Esophagus (tissue), 2 donors: Measurements from ENCODE around the gene UVSSA. TPM values are rescaled to one million over a fixed set of nuclear protein-coding genes. Genes with fewer than 3 reads are reported as not detected.
"Not testable (repeated sequence)": the region's sequence is repeated elsewhere in the genome, so short reads cannot be mapped to it uniquely, and the experiment has no call there.

Experiments
- H3K27ac ChIP-seq, 2 donors: one replicate each; pipeline ENCODE4 v1.5.1; 2013; ENCODE audit warnings: low read depth in 2 of 2, mild to moderate bottlenecking in 2 of 2, inconsistent platforms in 1 of 2, low read length in 1 of 2, moderate library complexity in 1 of 2
- H3K27me3 ChIP-seq, 2 donors: one replicate each; pipeline ENCODE4 v1.6.1; 2013; ENCODE audit warnings: low read length in 2 of 2, control low read depth in 1 of 2, mild to moderate bottlenecking in 1 of 2; ENCODE audit not compliant: insufficient read depth in 2 of 2, control insufficient read depth in 1 of 2
- H3K36me3 ChIP-seq, 2 donors: one replicate each; pipeline ENCODE4 v1.6.1; 2013; ENCODE audit warnings: low read length in 1 of 2; ENCODE audit not compliant: control insufficient read depth in 2 of 2, insufficient read depth in 2 of 2
- H3K4me1 ChIP-seq, 2 donors: one replicate each; pipeline ENCODE4 v1.6.1; 2013; ENCODE audit warnings: low read length in 1 of 2; ENCODE audit not compliant: control insufficient read depth in 2 of 2, insufficient read depth in 2 of 2
- H3K4me3 ChIP-seq, 2 donors: one replicate each; pipeline ENCODE4 v1.5.1; 2013; ENCODE audit warnings: low read length in 2 of 2, mild to moderate bottlenecking in 2 of 2, low read depth in 1 of 2, moderate library complexity in 1 of 2
- H3K9me3 ChIP-seq, 2 donors: one replicate each; pipeline ENCODE4 v1.6.1; 2013; ENCODE audit warnings: mild to moderate bottlenecking in 2 of 2, low read depth in 1 of 2, low read length in 1 of 2, moderate library complexity in 1 of 2; ENCODE audit not compliant: control insufficient read depth in 2 of 2, insufficient read depth in 1 of 2
- WGBS, 2 donors: extraction: QIAGEN DNeasy Blood & Tissue Kit; methylation state at CpG; one replicate each; pipeline ENCODE4 v1.1.7; 2013; 5-methylcytosine and 5-hydroxymethylcytosine counted together
- polyA plus RNA-seq, 2 donors: library from polyadenylated mRNA; stranded (reverse); fragments of 200-250 nt; gene quantifications; one replicate each; pipeline ENCODE4 v1.2.3, GENCODE V29; 2013
- donor health status: healthy with polysubstance abuse.
- donor health status: Bipolar disorder and iron deficiency.

Gene UVSSA
- polyA plus RNA-seq, 2 donors: 4.8 to 13.0 TPM

- not testable (repeated sequence) for H3K27ac ChIP-seq, H3K27me3 ChIP-seq, H3K4me3 ChIP-seq, H3K4me1 ChIP-seq, H3K9me3 ChIP-seq
- WGBS, 2 donors: 81 to 92% methylated on average over 13 to 21 of the region's 22 CpGs
- peaks cover 0 to 53% of the 10 kb centered on the region in 2 donors for H3K36me3 ChIP-seq
These were observed 25.6 kb downstream of the UVSSA start for GRCh38 chr4:1372576-1372975.

GRCh38 chr4:1373892-1374705, 27.1 kb downstream of the UVSSA start:
- Histone ChIP-seq H3K4me1 (no peaks in the 10 kb centered on the region), H3K9me3 (no peaks in the 10 kb centered on the region), H3K27me3 (no peaks in the 10 kb centered on the region), H3K27ac (no peak overlapping the region), H3K36me3 (peaks cover 0 to 44% of the 10 kb centered on the region in 2 donors), H3K4me3 (no peak overlapping the region)
- 94 to 95% methylated on average over 42 of the region's 42 CpGs for WGBS, 2 donors

DNA sequence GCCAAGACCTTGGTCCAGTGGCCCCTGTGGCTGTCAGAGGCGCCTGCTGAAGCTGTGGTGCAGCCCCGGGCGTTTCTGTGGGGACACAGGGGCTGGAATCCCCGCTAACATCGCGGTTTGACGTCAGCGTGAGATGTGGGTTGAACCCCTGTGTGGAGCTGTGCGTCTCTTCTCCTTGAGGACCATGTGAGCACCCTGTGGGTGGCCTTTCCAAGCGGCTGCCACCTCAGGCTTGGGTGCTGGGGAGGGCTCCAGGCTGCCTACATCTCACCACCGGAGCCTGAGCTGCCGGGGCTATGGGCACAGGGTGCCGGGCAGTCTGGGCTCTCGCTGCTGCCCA, 27.7 kb downstream of the UVSSA start:
- H3K36me3 ChIP-seq: peaks cover 0 to 44% of the 10 kb centered on the region in 2 donors
- no peak overlapping the region for H3K4me3 ChIP-seq
- no peaks in the 10 kb centered on the region for H3K9me3 ChIP-seq
- 94 to 97% methylated on average over 14 of the region's 14 CpGs for WGBS, 2 donors
- no peak overlapping the region for H3K27ac ChIP-seq
- no peaks in the 10 kb centered on the region for H3K4me1 ChIP-seq
- no peaks in the 10 kb centered on the region for H3K27me3 ChIP-seq

GRCh38 chr4:1375051-1375721, 28.2 kb downstream of the UVSSA start:
- 92 to 94% methylated on average over 31 to 36 of the region's 36 CpGs for WGBS, 2 donors
- no peaks in the 10 kb centered on the region for H3K27me3 ChIP-seq
- no peaks in the 10 kb centered on the region for H3K4me1 ChIP-seq
- H3K27ac ChIP-seq: no peak overlapping the region
- H3K36me3 ChIP-seq: peaks cover 0 to 41% of the 10 kb centered on the region in 2 donors
- no peak overlapping the region for H3K4me3 ChIP-seq
- no peaks in the 10 kb centered on the region for H3K9me3 ChIP-seq

GRCh38 chr4:1375761-1376322, 28.8 kb downstream of the UVSSA start:
- WGBS, 2 donors: 85 to 95% methylated on average over 16 to 17 of the region's 17 CpGs
- Histone ChIP-seq H3K9me3 (no peaks in the 10 kb centered on the region), H3K27ac (no peak overlapping the region), H3K4me1 (no peaks in the 10 kb centered on the region), H3K4me3 (no peak overlapping the region), H3K27me3 (no peaks in the 10 kb centered on the region), H3K36me3 (peaks cover 0 to 41% of the 10 kb centered on the region in 2 donors)

DNA sequence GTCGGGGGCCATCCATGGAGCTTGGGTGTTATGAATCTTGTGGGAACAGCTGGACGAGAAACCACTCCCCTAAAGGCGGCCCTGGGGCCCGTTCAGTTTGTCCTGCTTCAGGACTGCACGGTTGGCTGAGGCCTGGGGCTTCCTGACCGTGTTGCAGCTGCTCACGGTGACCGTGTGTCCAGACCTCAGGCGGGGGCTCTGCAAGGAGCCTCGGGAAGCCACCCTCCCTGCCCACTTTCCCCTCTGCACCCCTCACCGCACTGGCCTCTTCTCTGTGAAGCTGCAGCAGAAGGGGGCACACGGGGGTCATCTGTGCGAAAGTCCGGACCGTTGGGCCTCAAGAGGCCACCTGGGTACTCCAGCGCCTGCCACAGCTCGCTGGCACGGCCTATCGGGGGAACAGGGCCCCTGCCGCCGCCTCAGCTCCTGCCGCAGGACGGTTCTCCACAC, 29.4 kb downstream of the UVSSA start:
- Histone ChIP-seq H3K27ac (no peak overlapping the region), H3K27me3 (no peaks in the 10 kb centered on the region), H3K9me3 (no peaks in the 10 kb centered on the region), H3K36me3 (peaks cover 0 to 41% of the 10 kb centered on the region in 2 donors), H3K4me1 (no peaks in the 10 kb centered on the region), H3K4me3 (no peak overlapping the region)
- 92 to 95% methylated on average over 23 of the region's 23 CpGs for WGBS, 2 donors

GRCh38 chr4:1376841-1377605, 30.0 kb downstream of the UVSSA start:
- Histone ChIP-seq H3K4me3 (no peak overlapping the region), H3K4me1 (no peaks in the 10 kb centered on the region), H3K27me3 (no peaks in the 10 kb centered on the region), H3K9me3 (no peaks in the 10 kb centered on the region), H3K36me3 (peaks cover 0 to 41% of the 10 kb centered on the region in 2 donors), H3K27ac (no peak overlapping the region)
- 91 to 93% methylated on average over 31 to 32 of the region's 32 CpGs for WGBS, 2 donors

- 91 to 94% methylated on average over 19 of the region's 19 CpGs for WGBS, 2 donors
- H3K27ac ChIP-seq: no peak overlapping the region
- no peaks in the 10 kb centered on the region for H3K27me3 ChIP-seq
- no peaks in the 10 kb centered on the region for H3K9me3 ChIP-seq
- no peak overlapping the region for H3K4me3 ChIP-seq
- H3K4me1 ChIP-seq: no peaks in the 10 kb centered on the region
- H3K36me3 ChIP-seq: peaks cover 0 to 41% of the 10 kb centered on the region in 2 donors
These were observed 30.7 kb downstream of the UVSSA start for GRCh38 chr4:1377606-1378261.
